ENCODE results near the gene HSPB2. TPM values are rescaled to one million over a fixed set of nuclear protein-coding genes. Genes with fewer than 3 reads are reported as not detected.

The HSPB2 gene
- total RNA-seq, 4 donors from 2014 or later, result 3.1 TPM; not detected in 3

GRCh38 chr11:111939836-111940604, 27.5 kb downstream of the HSPB2 start:
- no peak overlapping the region for H3K4me3 ChIP-seq
- 68% methylated on average over 4 of the region's 4 CpGs for WGBS
- no peaks in the 10 kb centered on the region for H3K27me3 ChIP-seq
- DNase-seq (ENCODE audit: low spot score in 2 of 2), result no peak
- H3K27ac ChIP-seq, result no peak overlapping the region
- H3K4me1 ChIP-seq, result peaks cover 48% of the 10 kb centered on the region
- TF ChIP-seq CTCF (IDR thresholded peaks at IDR 0.05) (no peak), POLR2AphosphoS5 (IDR thresholded peaks at IDR 0.05) (no peak), POLR2A (IDR thresholded peaks at IDR 0.05) (no peak), EP300 (IDR thresholded peaks at IDR 0.05) (no peak)
- no peaks in the 10 kb centered on the region for H3K36me3 ChIP-seq
- H3K9me3 ChIP-seq, result no peaks in the 10 kb centered on the region

GRCh38 chr11:111941963-111942362, 29.4 kb downstream of the HSPB2 start:
- Histone ChIP-seq H3K27me3 (no peaks in the 10 kb centered on the region), H3K36me3 (no peaks in the 10 kb centered on the region), H3K4me3 (no peak overlapping the region), H3K4me1 (peaks cover 36% of the 10 kb centered on the region), H3K9me3 (no peaks in the 10 kb centered on the region), H3K27ac (no peak overlapping the region)
- WGBS, result 47% methylated on average over 5 of the region's 5 CpGs
- TF ChIP-seq CTCF (IDR thresholded peaks at IDR 0.05) (no peak), POLR2AphosphoS5 (IDR thresholded peaks at IDR 0.05) (no peak), EP300 (IDR thresholded peaks at IDR 0.05) (no peak)
- no peak for DNase-seq (ENCODE audit: low spot score in 2 of 2)

GRCh38 chr11:111942829-111943228, 30.3 kb downstream of the HSPB2 start:
- H3K4me1 ChIP-seq, result peaks cover 28% of the 10 kb centered on the region

GRCh38 chr11:111944139-111944538, 31.6 kb downstream of the HSPB2 start:
- H3K27me3 ChIP-seq, result no peaks in the 10 kb centered on the region
- DNase-seq (ENCODE audit: low spot score in 2 of 2), result no peak
- H3K4me1 ChIP-seq, result peaks cover 15% of the 10 kb centered on the region
- 72% methylated on average over 3 of the region's 3 CpGs for WGBS
- no peaks in the 10 kb centered on the region for H3K9me3 ChIP-seq
- TF ChIP-seq POLR2AphosphoS5 (IDR thresholded peaks at IDR 0.05) (no peak), POLR2A (IDR thresholded peaks at IDR 0.05) (no peak), CTCF (IDR thresholded peaks at IDR 0.05) (no peak), EP300 (IDR thresholded peaks at IDR 0.05) (no peak)
- peak overlapping the region; percentile 59 for H3K27ac ChIP-seq
- no peaks in the 10 kb centered on the region for H3K36me3 ChIP-seq
- H3K4me3 ChIP-seq, result no peak overlapping the region

More at GRCh38 chr11:111942829-111943228, 30.3 kb downstream of the HSPB2 start:
- Histone ChIP-seq H3K9me3 (no peaks in the 10 kb centered on the region), H3K4me3 (no peak overlapping the region), H3K27me3 (no peaks in the 10 kb centered on the region), H3K36me3 (no peaks in the 10 kb centered on the region), H3K27ac (no peak overlapping the region)
- TF ChIP-seq POLR2AphosphoS5 (IDR thresholded peaks at IDR 0.05) (no peak), CTCF (IDR thresholded peaks at IDR 0.05) (no peak), POLR2A (IDR thresholded peaks at IDR 0.05) (no peak), EP300 (IDR thresholded peaks at IDR 0.05) (no peak)
- WGBS, result 88% methylated on average over 7 of the region's 7 CpGs
- DNase-seq (ENCODE audit: low spot score in 2 of 2), result no peak

GRCh38 chr11:111944651-111945051, 32.1 kb downstream of the HSPB2 start:
- no peaks in the 10 kb centered on the region for H3K9me3 ChIP-seq
- no peak overlapping the region for H3K4me3 ChIP-seq
- whole genome bisulfite sequencing, result 72% methylated on average over 5 of the region's 5 CpGs
- no peaks in the 10 kb centered on the region for H3K27me3 ChIP-seq
- TF ChIP-seq CTCF (IDR thresholded peaks at IDR 0.05) (no peak), EP300 (IDR thresholded peaks at IDR 0.05) (no peak), POLR2AphosphoS5 (IDR thresholded peaks at IDR 0.05) (no peak), POLR2A (IDR thresholded peaks at IDR 0.05) (no peak)
- peak overlapping the region; percentile 73 for H3K27ac ChIP-seq
- peaks cover 13% of the 10 kb centered on the region for H3K4me1 ChIP-seq
- no peaks in the 10 kb centered on the region for H3K36me3 ChIP-seq
- no peak for DNase-seq (ENCODE audit: low spot score in 2 of 2)
